Renal cortex interstitium (tissue), 11 donors: ENCODE measurements around the gene HTRA1. TPM values are rescaled to one million over a fixed set of nuclear protein-coding genes. Genes with fewer than 3 reads are reported as not detected.

Experiments used
- DNase-seq, 11 donors: peaks; one replicate each; pipeline ENCODE4 v3.0.0-alpha.2; 2013; ENCODE audit warnings: low read depth in 9 of 11, low spot score in 4 of 11; ENCODE audit errors: extremely low read depth in 1 of 11
- polyA plus RNA-seq, 3 donors: library from polyadenylated mRNA; unstranded; fragments of 120-200 nt; gene quantifications; one replicate each; pipeline ENCODE4 v1.2.1, GENCODE V29; 2013; ENCODE audit not compliant: insufficient read length in 3 of 3

HTRA1 gene
- polyA plus RNA-seq, 3 donors = 158 to 183 (median 158) TPM

DNA sequence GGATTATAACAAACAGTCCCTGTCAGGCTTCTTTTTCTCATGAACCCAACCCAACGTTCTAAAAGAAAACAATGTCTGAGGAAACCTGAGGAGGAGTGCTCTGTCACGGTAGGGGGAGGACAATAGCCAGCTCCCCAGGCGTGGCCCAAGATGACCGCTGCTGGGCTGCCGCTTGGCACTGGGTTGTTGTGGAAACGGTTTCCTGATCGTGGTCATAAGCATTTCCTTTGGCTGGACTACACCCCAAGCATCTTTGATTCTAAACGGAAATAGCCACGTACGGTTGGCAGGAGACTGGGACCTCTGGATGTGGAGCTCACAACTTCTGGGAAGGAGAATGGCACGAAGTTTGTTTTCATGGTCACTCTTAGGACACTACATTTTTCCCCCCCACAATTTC lies 68.8 kb downstream of the HTRA1 start:
- no peak for DNase-seq

GRCh38 chr10:122531261-122531660 lies 69.9 kb downstream of the HTRA1 start:
- DNase-seq = no peak

DNA sequence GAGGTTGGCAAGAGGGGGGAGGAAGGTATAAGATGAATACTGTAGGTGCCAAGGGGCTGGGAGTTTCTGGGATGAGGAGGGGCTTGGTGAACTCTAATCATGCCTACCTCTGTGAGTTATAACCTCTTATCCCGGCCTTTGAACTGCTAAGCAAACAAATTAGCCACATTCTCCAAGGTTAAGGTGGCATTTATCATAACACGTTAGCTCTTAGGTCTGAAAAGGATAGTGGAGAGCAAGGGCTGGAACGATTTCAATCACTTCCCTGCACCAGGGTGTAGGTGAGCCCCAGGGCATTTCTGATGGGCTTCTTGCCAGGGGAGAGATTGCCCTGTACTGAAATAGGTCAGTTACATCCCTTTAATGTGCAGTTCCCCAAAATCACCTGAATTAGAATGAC lies 70.6 kb downstream of the HTRA1 start:
- no peak for DNase-seq

DNA sequence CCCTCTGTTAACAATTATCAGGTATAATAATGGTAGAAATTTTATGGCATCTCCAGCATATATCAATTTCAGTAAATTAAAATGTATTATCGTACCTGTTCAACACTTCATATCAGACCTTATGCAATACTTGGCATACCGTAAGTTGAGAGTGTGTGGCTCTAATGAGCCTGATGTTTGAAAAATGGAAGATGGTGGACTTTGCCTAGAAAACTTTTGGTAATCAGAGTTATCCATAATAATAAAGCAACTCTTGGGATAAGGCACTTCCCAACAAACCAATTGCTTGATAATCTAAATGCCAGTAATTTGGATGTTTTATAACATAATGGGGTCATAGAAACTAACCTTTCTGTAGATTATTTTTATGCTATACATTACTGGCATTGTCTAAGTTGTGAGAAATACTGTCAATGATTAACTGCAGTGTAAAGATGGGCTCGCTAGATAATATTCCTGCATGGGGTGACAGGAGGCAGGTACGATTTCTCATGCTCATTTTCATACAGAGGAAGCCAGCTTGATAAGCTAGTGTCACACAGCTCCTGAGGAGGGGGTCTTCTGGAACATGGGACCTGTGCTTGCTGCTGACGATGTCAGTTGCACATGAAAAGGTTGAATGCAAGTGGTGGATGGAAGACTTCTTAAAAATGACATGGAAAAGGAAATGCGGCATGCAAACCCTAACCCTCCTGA lies 71.4 kb downstream of the HTRA1 start:
- DNase-seq = no peak

DNA sequence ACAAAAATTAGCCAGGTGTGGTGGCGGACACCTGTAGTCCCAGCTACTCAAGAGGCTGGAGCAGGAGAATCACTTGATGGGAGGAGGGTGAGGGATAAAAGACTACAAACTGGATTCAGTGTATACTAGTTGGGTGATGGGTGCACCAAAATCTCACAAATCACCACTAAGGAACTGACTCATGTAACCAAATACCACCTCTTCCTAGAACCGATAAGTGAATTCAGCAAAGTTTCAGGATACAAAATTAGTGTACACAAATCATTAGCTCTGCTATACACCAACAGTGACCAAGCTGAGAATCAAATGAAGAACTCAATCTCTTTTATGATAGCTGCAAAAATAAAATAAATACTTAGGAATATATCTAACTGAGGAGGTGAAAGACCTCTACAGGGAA lies 76.2 kb downstream of the HTRA1 start:
- DNase-seq = no peak

- DNase-seq = no peak
Observed at GRCh38 chr10:122541541-122542002, 80.2 kb downstream of the HTRA1 start.

DNA sequence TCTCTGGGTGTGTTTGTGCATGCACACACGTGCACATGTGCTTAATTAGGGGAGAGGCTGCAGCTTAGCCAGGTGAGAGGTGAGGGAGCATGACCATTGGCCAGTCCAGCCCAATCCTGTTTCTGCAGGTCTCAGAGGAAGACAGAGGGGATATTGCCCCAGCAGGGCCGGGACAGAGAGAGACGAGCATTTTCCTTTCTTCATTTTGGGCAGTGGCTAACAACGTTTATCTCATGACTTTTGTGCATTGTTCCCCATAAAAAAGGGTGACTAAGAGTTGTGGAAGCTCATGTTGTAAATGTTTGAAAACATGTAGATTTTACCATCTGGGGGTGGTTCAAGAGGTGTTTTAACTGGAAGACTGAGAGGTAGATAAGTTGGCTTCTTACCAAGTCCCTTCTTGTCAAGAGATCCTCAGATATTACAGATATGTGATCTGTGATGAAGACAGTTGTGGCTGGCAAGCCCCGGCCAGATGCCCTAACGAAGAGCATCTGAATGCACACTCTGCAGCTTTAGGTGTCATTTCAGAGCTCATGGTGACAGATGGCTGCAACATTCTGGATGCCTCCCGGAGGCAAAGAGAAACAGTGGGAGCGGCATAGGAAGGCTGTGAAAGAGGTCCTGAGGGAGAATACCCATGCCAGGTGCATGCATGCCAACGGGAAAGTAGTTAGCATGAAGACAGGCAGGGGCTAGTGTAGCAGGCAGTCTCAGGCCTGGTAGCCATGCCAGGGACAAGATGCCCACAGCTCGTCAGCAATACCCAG lies 82.5 kb downstream of the HTRA1 start:
- no peak for DNase-seq

- DNase-seq = no peak
Observed at GRCh38 chr10:122544493-122544892, 83.1 kb downstream of the HTRA1 start.

DNA sequence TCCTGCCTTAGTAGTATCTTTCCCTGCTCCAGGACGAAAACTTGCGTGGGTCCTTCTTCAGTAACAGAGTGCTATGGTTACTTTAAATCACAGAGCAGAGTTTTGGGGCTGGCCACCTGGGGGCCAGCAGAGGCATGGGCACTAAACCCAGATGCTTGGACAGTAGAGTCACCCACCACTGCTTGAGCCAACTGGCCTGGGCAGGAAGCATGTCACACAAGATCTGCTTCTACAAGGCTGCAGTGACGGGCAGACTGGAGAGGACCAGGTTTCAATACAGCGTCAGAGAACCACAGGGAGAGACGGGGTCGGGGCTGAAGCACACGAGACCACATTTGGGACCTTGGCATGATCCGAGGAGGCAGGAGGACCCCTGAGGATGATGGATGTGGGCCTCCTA lies 84.9 kb downstream of the HTRA1 start:
- no peak for DNase-seq

DNA sequence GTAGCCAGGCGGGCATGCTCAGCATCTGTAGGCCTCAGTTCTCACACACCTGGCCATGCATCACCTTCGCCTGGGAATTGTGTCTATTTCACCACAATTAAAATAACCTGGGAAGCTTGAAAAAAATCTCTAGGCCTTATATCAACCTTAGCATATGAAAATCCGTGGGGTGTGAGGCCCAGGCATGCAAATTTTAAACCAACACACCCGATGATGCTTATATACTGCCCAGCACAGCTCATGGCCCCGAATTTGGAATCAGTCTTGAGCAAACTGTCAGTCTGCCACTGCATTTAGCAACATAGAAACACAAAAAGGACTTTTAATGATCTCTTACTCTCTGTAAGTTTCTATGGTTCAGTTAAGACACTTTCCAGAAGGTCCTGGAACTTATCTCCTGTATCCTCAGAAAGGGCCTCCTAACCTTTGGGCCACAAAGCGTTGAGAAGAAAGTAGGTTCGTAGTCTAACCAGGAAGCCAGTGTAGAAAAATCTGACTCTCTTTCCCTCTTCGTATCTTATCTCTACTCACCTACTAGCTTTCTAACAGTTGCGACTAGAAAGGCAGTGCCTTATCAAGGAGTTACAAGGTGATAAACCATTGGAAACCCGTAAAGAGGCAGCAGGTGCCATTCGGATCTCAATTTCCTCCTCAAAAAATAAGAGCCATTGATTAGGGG lies 87.2 kb downstream of the HTRA1 start:
- DNase-seq = no peak

GRCh38 chr10:122549636-122550035 lies 88.3 kb downstream of the HTRA1 start:
- DNase-seq = no peak

DNA sequence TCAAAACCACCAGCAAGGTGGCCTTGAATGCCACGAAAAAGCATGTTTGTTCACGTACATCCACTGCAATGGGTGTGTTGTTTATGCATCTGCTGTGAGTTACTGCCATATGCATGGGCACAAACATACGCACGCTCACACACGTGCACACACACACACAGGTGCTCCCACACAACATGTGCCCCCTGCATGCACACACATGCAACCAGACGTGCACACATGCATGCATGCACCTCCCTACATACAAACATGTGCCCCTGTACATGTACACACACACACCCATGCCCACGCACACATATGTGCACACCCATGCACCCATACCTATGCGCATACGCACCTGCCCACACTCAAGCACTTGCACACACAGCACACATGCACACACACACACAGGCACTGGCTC lies 89.1 kb downstream of the HTRA1 start:
- no peak for DNase-seq

- DNase-seq = no peak
Observed at GRCh38 chr10:122550983-122551382, 89.6 kb downstream of the HTRA1 start.

DNA sequence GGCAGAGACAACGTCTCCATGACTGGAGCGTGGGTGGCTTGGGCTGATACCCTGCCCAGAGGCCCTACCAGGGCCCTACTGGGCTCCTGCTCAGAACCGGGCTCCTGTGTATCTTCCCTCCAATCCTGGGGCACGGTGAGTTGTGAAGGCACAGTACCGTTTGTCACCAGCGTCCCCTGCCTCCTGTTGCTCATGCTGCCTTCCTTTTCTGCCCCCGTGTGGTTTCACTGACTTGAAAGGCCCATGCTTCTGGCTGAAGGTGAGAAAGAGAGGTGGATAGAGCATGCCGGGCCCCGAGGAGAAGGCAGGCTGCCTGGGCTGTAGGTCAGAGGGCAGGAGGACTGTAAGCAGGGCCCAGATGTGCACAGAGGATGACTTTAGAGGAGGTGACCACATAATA lies 90.1 kb downstream of the HTRA1 start:
- no peak for DNase-seq

DNA sequence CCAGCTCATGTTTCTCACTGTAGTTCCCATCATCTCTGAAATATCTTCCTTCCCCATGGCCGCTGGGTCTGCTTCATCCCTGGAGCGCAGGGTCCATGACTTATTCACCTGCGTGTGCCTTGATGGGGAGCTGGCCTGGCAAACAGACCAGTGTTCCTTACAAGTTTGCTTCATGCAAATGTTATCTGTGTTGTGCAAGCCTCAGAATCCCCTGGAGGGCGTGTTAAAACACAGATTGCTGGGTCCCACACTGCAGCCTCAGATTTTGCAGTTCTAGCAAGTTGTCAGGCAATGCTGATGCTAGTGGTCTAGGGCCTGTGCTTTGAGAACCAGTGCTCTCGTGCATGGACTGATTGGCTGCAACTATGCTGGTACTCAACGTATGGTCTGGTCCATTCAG lies 92.0 kb downstream of the HTRA1 start:
- no peak for DNase-seq

DNA sequence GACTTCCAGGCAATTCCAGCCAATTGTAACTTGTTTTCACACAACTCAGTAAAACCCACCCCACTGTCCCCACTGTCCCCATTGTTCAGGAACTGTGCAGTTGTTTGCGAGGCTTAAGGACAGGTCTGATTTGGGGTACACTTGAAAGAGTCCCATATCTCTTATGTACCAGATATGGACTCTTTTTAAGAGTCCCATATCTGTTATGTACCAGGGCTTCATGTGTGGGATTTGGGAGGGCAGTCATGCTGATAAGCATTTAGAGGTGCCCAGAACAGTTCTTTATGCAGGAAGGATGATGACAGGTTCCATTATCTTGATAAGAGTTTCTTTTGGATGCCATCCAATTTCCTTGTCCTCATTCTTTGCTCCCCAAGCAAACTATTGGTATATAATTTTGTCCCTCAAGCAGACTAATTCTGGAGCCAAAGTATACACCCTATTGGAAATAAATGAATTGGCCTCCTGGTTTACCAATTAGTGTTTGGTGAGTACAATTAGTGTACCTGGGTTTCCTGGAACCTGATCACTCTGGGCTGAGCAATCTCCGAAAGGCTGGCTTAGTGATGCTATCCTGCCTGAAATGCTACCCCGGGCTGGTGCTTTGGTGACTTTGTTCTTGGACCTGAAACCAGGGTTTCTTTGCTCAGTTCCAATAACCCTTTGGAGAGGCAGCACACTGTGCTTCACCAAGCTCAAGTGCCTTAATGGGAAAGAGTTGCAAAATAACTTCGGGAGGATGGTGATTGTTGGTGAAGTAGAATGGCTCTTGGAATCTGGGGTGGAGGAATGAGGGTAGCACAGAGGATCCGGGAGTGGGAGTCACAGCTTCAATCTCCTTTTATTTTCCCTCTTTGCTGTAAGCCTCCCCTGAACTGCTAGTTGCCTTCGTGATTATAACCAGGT lies 93.0 kb downstream of the HTRA1 start:
- DNase-seq = no peak

- no peak for DNase-seq
Observed at GRCh38 chr10:122555442-122555841, 94.1 kb downstream of the HTRA1 start.

- DNase-seq = no peak
Observed at GRCh38 chr10:122557516-122557915, 96.2 kb downstream of the HTRA1 start.

- DNase-seq = no peak
Observed at GRCh38 chr10:122558452-122558851, 97.1 kb downstream of the HTRA1 start.
